Measurements from ENCODE around the gene JAZF1. TPM values are rescaled to one million over a fixed set of nuclear protein-coding genes. Genes with fewer than 3 reads are reported as not detected.

JAZF1 gene
- total and polyA plus RNA-seq, 9 of the 15 experiments (the other 6 are each of a cell fraction or from before 2014, with no cell fraction given) = 0.04 to 0.64 (median 0.11) TPM; not detected in 3

GRCh38 chr7:27784399-27785053, 396.1 kb downstream of the JAZF1 start (continued):
- TF ChIP-seq REST (IDR thresholded peaks at IDR 0.05; ENCODE audit: borderline replicate concordance) (peak; percentile 26; the same call in 1 of the 2 replicates), REST (CRISPR knock-in tag; IDR thresholded peaks at IDR 0.05; ENCODE audit: low read depth) (no peak), HMBOX1 (IDR thresholded peaks at IDR 0.05) (peak; percentile 74; the same call in 1 of the 2 replicates), TSHZ1 (CRISPR knock-in tag; IDR thresholded peaks at IDR 0.05) (no peak), SMARCA4 (IDR thresholded peaks at IDR 0.05) (0 out of 2 replicates have a peak, but pooled peaks have one; percentile 27), TCF15 (CRISPR knock-in tag; IDR thresholded peaks at IDR 0.05) (no peak), ZHX1 (conservative IDR thresholded peaks at IDR 0.05; ENCODE audit: low read length) (no peak), TARDBP (IDR thresholded peaks at IDR 0.05) (no peak), ARID1B (IDR thresholded peaks at IDR 0.05) (0 out of 2 replicates have a peak, but pooled peaks have one; percentile 48), TEAD4 (IDR thresholded peaks at IDR 0.05; ENCODE audit: low read length) (peak; percentile 24; the same call in 1 of the 2 replicates), TEAD4 (CRISPR knock-in tag; IDR thresholded peaks at IDR 0.05; ENCODE audit: borderline replicate concordance) (no peak)

Measured in K562 (cell line).